Heart right ventricle (tissue), 16 donors: Measurements from ENCODE around the gene RAI2. TPM values are rescaled to one million over a fixed set of nuclear protein-coding genes. Genes with fewer than 3 reads are reported as not detected.

Experiments used
- ATAC-seq, 8 donors: fragments of 200-7000 bp; cut with Tn5 transposase; one replicate each; pipeline ENCODE4 v1.9.1; 2020; ENCODE audit warnings: mild to moderate bottlenecking in 8 of 8, moderate library complexity in 8 of 8, moderate number of reproducible peaks in 1 of 8
- DNase-seq, 2 donors: peaks; one replicate each; pipeline ENCODE4 v3.0.0-alpha.2; 2020
- H3K27ac ChIP-seq, 10 donors: fragments of 200-600 bp; sonication (generic) in 2 of 10; one replicate each; pipeline versions ENCODE4 v1.5.0 to v1.8.0; 2020 to 2022; ENCODE audit warnings: mild to moderate bottlenecking in 3 of 10
- H3K27me3 ChIP-seq, 7 donors: fragments of 200-600 bp; one replicate each; pipeline ENCODE4 v1.8.0; 2021 to 2022; ENCODE audit warnings: mild to moderate bottlenecking in 2 of 7
- H3K36me3 ChIP-seq, 9 donors: fragments of 200-600 bp; sonication (generic) in 1 of 9; one replicate each; pipeline versions ENCODE4 v1.5.0 to v1.8.0; 2020 to 2022; ENCODE audit warnings: mild to moderate bottlenecking in 2 of 9
- H3K4me1 ChIP-seq, 9 donors: fragments of 200-600 bp; sonication (generic) in 1 of 9; one replicate each; pipeline versions ENCODE4 v1.5.0 to v1.8.0; 2020 to 2022; ENCODE audit warnings: mild to moderate bottlenecking in 4 of 9
- H3K4me3 ChIP-seq, 10 donors: fragments of 200-600 bp; sonication (generic) in 2 of 10; one replicate each; pipeline versions ENCODE4 v1.5.0 to v1.8.0; 2020 to 2022; ENCODE audit warnings: mild to moderate bottlenecking in 7 of 10, moderate library complexity in 2 of 10
- H3K9me3 ChIP-seq, 11 donors: fragments of 200-600 bp in 10 of 11; sonication (generic) in 2 of 11; one replicate each; pipeline versions ENCODE4 v1.5.0 to v1.8.0; 2013 to 2022; ENCODE audit warnings: mild to moderate bottlenecking in 2 of 11, control low read depth in 1 of 11, moderate library complexity in 1 of 11
- WGBS, 2 donors: extraction: QIAGEN DNeasy Blood & Tissue Kit; methylation state at CpG; one replicate each; pipeline ENCODE4 v1.1.7; 2013; ENCODE audit warnings: inconsistent platforms in 1 of 2; 5-methylcytosine and 5-hydroxymethylcytosine counted together
- intact Hi-C, 10 donors: fragments of 100-400 bp; cut with DNase I; formaldehyde crosslinking; loops; one replicate each; pipeline versions ENCODE4 v1.11.1 to v1.14.2; 2022
- polyA plus RNA-seq, 2 donors: library from polyadenylated mRNA; stranded (reverse); fragments of 200-250 nt; gene quantifications; one replicate each; pipeline ENCODE4 v1.2.3, GENCODE V29; 2013
- total RNA-seq, 10 donors: library from RNA; stranded (reverse); fragmentation: NEBNext Ultra II Directional in 3 of 10; extraction: Animal tissue kit (Norgen Biotek cat#: 25700) in 3 of 10; gene quantifications; one replicate each; pipeline versions ENCODE4 v1.2.1 to v1.2.4, GENCODE V29; 2021 to 2023
- TF ChIP-seq, protein P1 (sequence below), 9 donors: fragments of 200-600 bp; sonication (generic) in 2 of 9; IDR thresholded peaks; one replicate each; pipeline versions ENCODE4 v1.5.0 to v1.8.0; 2021 to 2022; ENCODE audit warnings: antibody characterized with exemption in 9 of 9, mild to moderate bottlenecking in 5 of 9, moderate library complexity in 1 of 9
- donor health status: Arrhythmogenic right ventricular cardiomyopathy.
- donor health status: ischemic (EF 13 %, LVEDD 7.1; RV severe dilation, severe dysfunction).
- donor health status: healthy with polysubstance abuse.
- donor health status: DM: no; HTN: yes; CAD: no.
- donor health status: DM: no; HTN: no; CAD: no.
- donor health status: ischemic (EF 25% LVEDD 6.9; RV normal size, moderate dysfunction).
- donor health status: ischemic (EF 25% LVEDD 5.7; RV mildly dilated, moderate dysfunction).
- donor health status: healthy.
- donor health status: DM: yes; HTN: yes; CAD: no.
- donor health status: Ischemic cardiomyopathy.
- donor health status: ischemic (EF 35%, LVEDD 5.7; RV mildly dilated, moderate dysfunction).
- donor health status: nonischemic (EF 11% LVEDD 7.7; RV severe dilation, severe dysfunction).
- donor health status: DM: yes; HTN: yes; CAD: no.
- donor health status: PGD.
- donor health status: ischemic (EF 29% LVEDD 5.4; RV normal size, mild dysfunction).
- donor health status: nonischemic (EF 23%, LVEDD 6.1; RV moderate dilation, normal function).

Gene RAI2
- total and polyA plus RNA-seq, 12 donors, result 15.5 to 25.3 (median 20.6) TPM

DNA sequence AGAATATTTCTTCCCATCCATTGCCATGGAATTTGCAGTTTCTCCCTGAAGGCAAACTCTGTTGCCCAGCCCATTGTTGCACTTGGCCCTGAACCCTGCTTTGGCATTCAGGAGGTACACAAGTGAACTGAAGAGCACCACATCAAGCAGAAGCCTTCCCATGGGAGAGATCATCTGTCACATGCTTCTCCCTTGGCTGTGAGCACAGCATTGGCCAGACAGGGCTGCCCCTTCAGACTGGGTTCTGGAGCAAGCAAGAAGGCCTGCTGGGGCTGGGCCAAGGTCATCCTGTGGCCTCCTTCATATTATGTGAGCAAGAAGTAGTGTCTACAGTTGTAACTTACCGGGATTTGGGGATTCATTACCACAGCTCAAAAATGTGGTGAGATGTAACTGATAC lies 101.1 kb downstream of the RAI2 start:
- TF ChIP-seq, protein P1, sequence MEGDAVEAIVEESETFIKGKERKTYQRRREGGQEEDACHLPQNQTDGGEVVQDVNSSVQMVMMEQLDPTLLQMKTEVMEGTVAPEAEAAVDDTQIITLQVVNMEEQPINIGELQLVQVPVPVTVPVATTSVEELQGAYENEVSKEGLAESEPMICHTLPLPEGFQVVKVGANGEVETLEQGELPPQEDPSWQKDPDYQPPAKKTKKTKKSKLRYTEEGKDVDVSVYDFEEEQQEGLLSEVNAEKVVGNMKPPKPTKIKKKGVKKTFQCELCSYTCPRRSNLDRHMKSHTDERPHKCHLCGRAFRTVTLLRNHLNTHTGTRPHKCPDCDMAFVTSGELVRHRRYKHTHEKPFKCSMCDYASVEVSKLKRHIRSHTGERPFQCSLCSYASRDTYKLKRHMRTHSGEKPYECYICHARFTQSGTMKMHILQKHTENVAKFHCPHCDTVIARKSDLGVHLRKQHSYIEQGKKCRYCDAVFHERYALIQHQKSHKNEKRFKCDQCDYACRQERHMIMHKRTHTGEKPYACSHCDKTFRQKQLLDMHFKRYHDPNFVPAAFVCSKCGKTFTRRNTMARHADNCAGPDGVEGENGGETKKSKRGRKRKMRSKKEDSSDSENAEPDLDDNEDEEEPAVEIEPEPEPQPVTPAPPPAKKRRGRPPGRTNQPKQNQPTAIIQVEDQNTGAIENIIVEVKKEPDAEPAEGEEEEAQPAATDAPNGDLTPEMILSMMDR (IDR thresholded peaks at IDR 0.05), result no peak
- Histone ChIP-seq H3K4me1 (no peaks in the 10 kb centered on the region), H3K9me3 (no peaks in the 10 kb centered on the region), H3K36me3 (no peaks in the 10 kb centered on the region), H3K4me3 (no peak overlapping the region), H3K27me3 (no peaks in the 10 kb centered on the region), H3K27ac (no peak overlapping the region)
- DNase-seq, result no peak
- WGBS, 2 donors, result 77 to 89% methylated on average over 1 of the region's 1 CpG
- intact Hi-C loops, result no loop called here
- no peak for ATAC-seq

DNA sequence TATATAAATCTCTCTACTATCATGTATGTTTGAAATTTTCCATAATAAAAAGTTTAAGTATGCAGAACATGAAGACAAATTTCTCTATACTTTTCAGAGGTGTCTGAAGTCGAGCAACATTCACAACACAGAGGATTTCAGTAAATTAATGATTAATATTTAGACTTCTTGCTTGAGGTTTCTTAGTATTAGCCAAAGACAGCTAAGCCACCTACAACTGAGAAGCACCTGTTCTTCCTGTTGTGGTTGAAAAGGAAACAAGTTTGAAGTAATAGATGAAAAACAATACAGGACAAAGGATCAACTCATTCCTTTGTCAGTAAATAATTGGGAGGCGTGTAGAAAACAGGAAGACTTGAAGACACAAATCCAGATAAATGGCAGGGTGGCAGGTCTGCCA lies 102.7 kb downstream of the RAI2 start:
- intact Hi-C loops, result no loop called here
- ATAC-seq (no peak), DNase-seq (no peak)
- peaks cover 0 to 14% (median 0%) of the 10 kb centered on the region in 9 donors for H3K36me3 ChIP-seq
- TF ChIP-seq, protein P1 (IDR thresholded peaks at IDR 0.05), result no peak
- H3K9me3 ChIP-seq, result no peaks in the 10 kb centered on the region
- H3K27me3 ChIP-seq, result no peaks in the 10 kb centered on the region
- WGBS, 2 donors, result 86 to 89% methylated on average over 2 of the region's 2 CpGs
- H3K4me3 ChIP-seq, result no peak overlapping the region
- no peaks in the 10 kb centered on the region for H3K4me1 ChIP-seq
- H3K27ac ChIP-seq, result no peak overlapping the region

DNA sequence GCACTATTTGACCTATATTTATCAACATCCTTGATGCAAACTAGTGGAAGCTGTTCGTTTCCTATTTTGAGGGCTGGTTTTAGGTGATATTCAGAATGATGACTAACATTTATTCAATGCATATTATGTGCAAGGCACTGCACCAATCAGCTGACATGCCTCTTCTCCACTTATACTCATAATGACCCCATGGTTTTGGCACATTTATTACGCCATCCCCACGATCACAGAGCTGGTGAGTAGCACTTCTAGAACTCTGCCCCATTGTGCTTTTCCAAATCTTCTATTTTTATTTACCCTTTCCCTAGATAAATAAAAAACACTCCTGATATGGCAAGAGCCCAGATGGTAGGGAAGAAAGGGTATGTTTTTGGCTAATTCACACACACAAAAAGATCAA lies 110.7 kb downstream of the RAI2 start:
- WGBS, 2 donors, result 77 to 82% methylated on average over 3 of the region's 3 CpGs
- no peak for DNase-seq
- H3K27ac ChIP-seq, result no peak overlapping the region
- no peaks in the 10 kb centered on the region for H3K9me3 ChIP-seq
- intact Hi-C loops, result no loop called here
- H3K36me3 ChIP-seq, result peaks cover 0 to 58% (median 0%) of the 10 kb centered on the region in 9 donors
- H3K27me3 ChIP-seq, result peaks cover 0 to 5% (median 0%) of the 10 kb centered on the region in 7 donors
- TF ChIP-seq, protein P1 (IDR thresholded peaks at IDR 0.05), result no peak
- no peak for ATAC-seq
- no peaks in the 10 kb centered on the region for H3K4me1 ChIP-seq
- no peak overlapping the region for H3K4me3 ChIP-seq

Other genes with a start within 250 kb of the RAI2 start
- gene SCML1, start 123.8 kb downstream of the RAI2 start, total RNA-seq, result 1 to 10 TPM; 4.9 to 9.5 (median 5.7) TPM
- 10 to 100 TPM in 1 of 2 donors, 1 to 10 TPM in 1; 6.5 to 35.8 TPM for gene SCML1, start 123.8 kb downstream of the RAI2 start, polyA plus RNA-seq